PC-9 (cell line): ENCODE measurements around the gene UBR7. TPM values are rescaled to one million over a fixed set of nuclear protein-coding genes. Genes with fewer than 3 reads are reported as not detected.
"Not testable (repeated sequence)": the region's sequence is repeated elsewhere in the genome, so short reads cannot be mapped to it uniquely, and the experiment has no call there.

Experiments
- BruUV-seq: library from RNA; stranded (reverse); fragments of 400-500 nt; replicated peaks from 2 replicates; lab custom pipeline; 2021; lab: Mats Ljungman, UMichigan
- CTCF ChIA-PET: fragments of 300-600 bp; sonication (Branson Sonifier 250); formaldehyde crosslinking; loops from one replicate; lab custom pipeline; 2022; ENCODE audit warnings: antibody characterized with exemption; lab: Charles Lee
- POLR2A ChIA-PET: fragments of 300-600 bp; sonication (Branson Sonifier 250); formaldehyde crosslinking; loops from one replicate; lab custom pipeline; 2022; ENCODE audit warnings: antibody characterized with exemption; ENCODE audit not compliant: unreplicated experiment; lab: Charles Lee
- DNase-seq, 2 experiments: peaks; one replicate each; pipeline versions ENCODE4 v3.0.0 to v3.0.0-alpha.2; 2015 to 2022; ENCODE audit warnings: mixed read lengths in 1 of 2
- H2AFZ ChIP-seq: fragments of 200-600 bp; sonication (generic); 2 replicates; pipeline ENCODE4 v1.8.1; 2017; ENCODE audit warnings: antibody characterized with exemption
- H3F3A ChIP-seq: fragments of 200-600 bp; sonication (generic); 2 replicates; pipeline ENCODE4 v1.8.1; 2017; ENCODE audit warnings: antibody characterized with exemption, mild to moderate bottlenecking, low read depth; ENCODE audit not compliant: insufficient read depth
- H3K27ac ChIP-seq: fragments of 200-600 bp; sonication (generic); 2 replicates; pipeline ENCODE4 v1.6.1; 2016; ENCODE audit warnings: mixed run types
- H3K27me3 ChIP-seq: fragments of 200-600 bp; sonication (generic); 2 replicates; pipeline ENCODE4 v1.6.1; 2016; ENCODE audit warnings: low read depth, mixed run types; ENCODE audit not compliant: insufficient read depth
- H3K36me3 ChIP-seq: fragments of 200-600 bp; sonication (generic); 2 replicates; pipeline ENCODE4 v1.6.1; 2016; ENCODE audit warnings: low read depth, mixed run types
- H3K4me1 ChIP-seq: fragments of 200-600 bp; sonication (generic); replicated peaks from 2 replicates; pipeline ENCODE4 v1.6.1; 2016; ENCODE audit warnings: mixed run types; ENCODE audit not compliant: insufficient read depth
- H3K4me2 ChIP-seq: fragments of 200-600 bp; sonication (generic); 2 replicates; pipeline ENCODE4 v1.6.1; 2017; ENCODE audit warnings: mixed run types
- H3K4me3 ChIP-seq: fragments of 200-600 bp; sonication (generic); 2 replicates; pipeline ENCODE4 v1.6.1; 2016; ENCODE audit warnings: mixed run types
- H3K79me2 ChIP-seq: fragments of 200-600 bp; sonication (generic); 2 replicates; pipeline ENCODE4 v1.6.1; 2017; ENCODE audit warnings: low read depth, mixed run types
- H3K9me2 ChIP-seq: fragments of 200-600 bp; sonication (generic); 2 replicates; pipeline ENCODE4 v1.8.1; 2017; ENCODE audit warnings: mild to moderate bottlenecking; ENCODE audit not compliant: insufficient read depth
- H3K9me3 ChIP-seq: fragments of 200-600 bp; sonication (generic); 2 replicates; pipeline ENCODE4 v1.8.1; 2016; ENCODE audit warnings: low read depth; ENCODE audit not compliant: insufficient read depth
- H4K20me1 ChIP-seq: fragments of 200-600 bp; sonication (generic); 2 replicates; pipeline ENCODE4 v1.8.1; 2017; ENCODE audit not compliant: insufficient read depth
- EZH2 ChIP-seq: fragments of 200-600 bp; sonication (generic); IDR thresholded peaks from 2 replicates; pipeline ENCODE4 v1.8.0; 2017; ENCODE audit warnings: antibody characterized with exemption, low read depth
- intact Hi-C: fragments of 100-400 bp; cut with micrococcal nuclease; formaldehyde crosslinking; loops from one replicate; pipeline ENCODE4 v1.10.0; 2022; ENCODE audit not compliant: unreplicated experiment
- total RNA-seq: library from RNA; stranded (reverse); gene quantifications from 2 replicates; pipeline ENCODE4 v1.2.3, GENCODE V29; 2021
- TF ChIP-seq, protein P1 (sequence below): fragments of 200-600 bp; sonication (generic); conservative IDR thresholded peaks from 2 replicates; pipeline ENCODE4 v1.6.1; 2017; ENCODE audit warnings: mixed run types, antibody characterized with exemption, mild to moderate bottlenecking, moderate library complexity

UBR7 gene
- total RNA-seq, 1 experiment from 2014 or later, result 14.3 TPM

DNA sequence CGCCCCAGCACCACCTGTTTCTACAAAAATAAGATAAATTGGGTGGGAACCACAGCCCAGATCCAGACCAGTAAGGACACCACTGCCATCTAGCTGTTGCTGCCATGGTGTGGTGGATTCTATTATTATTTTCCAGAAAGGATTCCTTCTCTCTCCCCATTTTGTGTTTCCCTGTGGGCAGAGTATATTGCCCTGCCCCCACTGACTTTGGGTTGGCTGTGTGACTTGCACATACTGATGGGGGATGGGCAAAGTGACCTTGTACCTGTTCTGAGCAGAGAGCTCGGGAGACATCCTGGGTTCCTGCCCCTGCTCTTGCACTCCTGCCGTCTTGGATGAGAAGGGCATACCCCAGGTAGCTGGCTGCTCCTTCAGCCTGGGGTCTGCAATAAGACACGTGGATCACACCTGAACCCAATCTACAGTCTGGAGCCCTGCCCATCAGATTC is 46.7 kb upstream of the UBR7 start:
- TF ChIP-seq, protein P1, sequence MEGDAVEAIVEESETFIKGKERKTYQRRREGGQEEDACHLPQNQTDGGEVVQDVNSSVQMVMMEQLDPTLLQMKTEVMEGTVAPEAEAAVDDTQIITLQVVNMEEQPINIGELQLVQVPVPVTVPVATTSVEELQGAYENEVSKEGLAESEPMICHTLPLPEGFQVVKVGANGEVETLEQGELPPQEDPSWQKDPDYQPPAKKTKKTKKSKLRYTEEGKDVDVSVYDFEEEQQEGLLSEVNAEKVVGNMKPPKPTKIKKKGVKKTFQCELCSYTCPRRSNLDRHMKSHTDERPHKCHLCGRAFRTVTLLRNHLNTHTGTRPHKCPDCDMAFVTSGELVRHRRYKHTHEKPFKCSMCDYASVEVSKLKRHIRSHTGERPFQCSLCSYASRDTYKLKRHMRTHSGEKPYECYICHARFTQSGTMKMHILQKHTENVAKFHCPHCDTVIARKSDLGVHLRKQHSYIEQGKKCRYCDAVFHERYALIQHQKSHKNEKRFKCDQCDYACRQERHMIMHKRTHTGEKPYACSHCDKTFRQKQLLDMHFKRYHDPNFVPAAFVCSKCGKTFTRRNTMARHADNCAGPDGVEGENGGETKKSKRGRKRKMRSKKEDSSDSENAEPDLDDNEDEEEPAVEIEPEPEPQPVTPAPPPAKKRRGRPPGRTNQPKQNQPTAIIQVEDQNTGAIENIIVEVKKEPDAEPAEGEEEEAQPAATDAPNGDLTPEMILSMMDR, result peak; percentile 52
- no peak for TF ChIP-seq EZH2
- no peaks in the 10 kb centered on the region for H3K9me2 ChIP-seq
- DNase-seq, result no peak
- no peaks in the 10 kb centered on the region for H4K20me1 ChIP-seq
- ChIA-PET POLR2A (no interaction called here), CTCF (interaction anchor here (0.7 kb wide), 1 partner anchor 12 kb away, joined by 5 read pairs; no protein-coding TSS in a partner anchor)
- H3K9me3 ChIP-seq, result no peaks in the 10 kb centered on the region
- H3K36me3 ChIP-seq, result no peaks in the 10 kb centered on the region
- H3K4me2 ChIP-seq, result no peak overlapping the region
- no peak overlapping the region for H3K4me3 ChIP-seq
- H3K27ac ChIP-seq, result no peak overlapping the region
- peaks cover 2% of the 10 kb centered on the region; the same call in 1 of the 2 replicates for H3K4me1 ChIP-seq
- intact Hi-C loops, result no loop called here
- H3K27me3 ChIP-seq, result no peaks in the 10 kb centered on the region
- H3K79me2 ChIP-seq, result no peaks in the 10 kb centered on the region
- H3F3A ChIP-seq, result 0 out of 2 replicates have a peak, but pooled peaks cover 3% of the 10 kb centered on the region
- H2AFZ ChIP-seq, result no peak overlapping the region
- BruUV-seq, result no TSS peak

- Histone ChIP-seq H2AFZ (no peak overlapping the region), H3K9me2 (no peaks in the 10 kb centered on the region)
- CTCF ChIA-PET, result no interaction called here
These were observed 45.6 kb upstream of the UBR7 start for GRCh38 chr14:93161411-93161940.

DNA sequence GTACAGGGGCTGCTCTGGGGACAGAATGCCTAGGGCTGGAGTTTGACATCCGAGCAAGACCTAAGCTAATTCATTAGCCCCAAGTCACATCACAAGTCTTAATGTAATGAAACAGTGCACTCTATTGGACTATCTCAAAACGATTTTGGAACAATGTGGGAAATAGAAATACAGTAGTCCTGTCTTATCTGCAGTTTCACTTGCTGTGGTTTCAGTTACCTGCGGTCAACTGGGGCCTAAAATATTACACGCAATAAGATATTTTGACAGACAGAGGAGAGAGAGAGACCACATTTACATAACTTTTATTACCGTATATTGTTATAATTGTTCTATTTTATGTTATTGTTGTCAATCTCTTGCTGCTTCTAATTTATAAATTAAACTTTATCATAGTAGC is 43.5 kb upstream of the UBR7 start:
- Histone ChIP-seq H3K4me2 (no peak overlapping the region), H3K4me1 (no peaks in the 10 kb centered on the region), H3K9me3 (no peaks in the 10 kb centered on the region), H3K27me3 (no peaks in the 10 kb centered on the region), H4K20me1 (no peaks in the 10 kb centered on the region), H3K36me3 (no peaks in the 10 kb centered on the region), H3K4me3 (no peak overlapping the region), H3K27ac (no peak overlapping the region), H3F3A (0 out of 2 replicates have a peak, but pooled peaks cover 3% of the 10 kb centered on the region), H3K79me2 (no peaks in the 10 kb centered on the region), H3K9me2 (no peaks in the 10 kb centered on the region), H2AFZ (no peak overlapping the region)
- TF ChIP-seq, protein P1, result no peak
- TF ChIP-seq EZH2, result no peak
- intact Hi-C loops, result no loop called here
- ChIA-PET CTCF (no interaction called here), POLR2A (no interaction called here)
- no peak for DNase-seq
- BruUV-seq, result no TSS peak

More at GRCh38 chr14:93161411-93161940, 45.6 kb upstream of the UBR7 start:
- no peak overlapping the region for H3K27ac ChIP-seq
- BruUV-seq, result no TSS peak
- no peaks in the 10 kb centered on the region for H3K4me1 ChIP-seq
- no peak for DNase-seq
- no peaks in the 10 kb centered on the region for H3K79me2 ChIP-seq
- H4K20me1 ChIP-seq, result no peaks in the 10 kb centered on the region
- H3K27me3 ChIP-seq, result no peaks in the 10 kb centered on the region
- no peak overlapping the region for H3K4me3 ChIP-seq
- POLR2A ChIA-PET, result no interaction called here
- 0 out of 2 replicates have a peak, but pooled peaks cover 3% of the 10 kb centered on the region for H3F3A ChIP-seq
- TF ChIP-seq EZH2, result no peak
- TF ChIP-seq, protein P1, result no peak
- no peaks in the 10 kb centered on the region for H3K9me3 ChIP-seq
- no peaks in the 10 kb centered on the region for H3K36me3 ChIP-seq
- intact Hi-C loops, result no loop called here
- H3K4me2 ChIP-seq, result no peak overlapping the region

- POLR2A ChIA-PET, result interaction anchor here (0.7 kb wide), 1 partner anchor 405 kb away, joined by 3 read pairs; no protein-coding TSS in a partner anchor
- H3K27me3 ChIP-seq, H3K4me1 ChIP-seq, intact Hi-C loops, DNase-seq, H3K9me2 ChIP-seq, H2AFZ ChIP-seq, H3F3A ChIP-seq, H3K36me3 ChIP-seq, CTCF ChIA-PET, H4K20me1 ChIP-seq, H3K4me2 ChIP-seq, BruUV-seq, H3K27ac ChIP-seq, H3K79me2 ChIP-seq, H3K9me3 ChIP-seq, H3K4me3 ChIP-seq: not testable (repeated sequence)
These were observed 41.5 kb upstream of the UBR7 start for GRCh38 chr14:93165271-93166265.

- H3K9me3 ChIP-seq, H3K36me3 ChIP-seq, POLR2A ChIA-PET, H3K4me3 ChIP-seq, BruUV-seq, H3K4me1 ChIP-seq, DNase-seq, H3K27ac ChIP-seq, intact Hi-C loops, H3K9me2 ChIP-seq, H4K20me1 ChIP-seq, H3K27me3 ChIP-seq, H3K4me2 ChIP-seq, H2AFZ ChIP-seq, CTCF ChIA-PET, H3K79me2 ChIP-seq: not testable (repeated sequence)
- H3F3A ChIP-seq, result peaks cover 18% of the 10 kb centered on the region
These were observed 38.4 kb upstream of the UBR7 start for GRCh38 chr14:93168610-93169009.
